ENCODE measurements around the gene AK8.
"Not testable (repeated sequence)": the region's sequence is repeated elsewhere in the genome, so short reads cannot be mapped to it uniquely, and the experiment has no call there.

- TF ChIP-seq, protein P1, sequence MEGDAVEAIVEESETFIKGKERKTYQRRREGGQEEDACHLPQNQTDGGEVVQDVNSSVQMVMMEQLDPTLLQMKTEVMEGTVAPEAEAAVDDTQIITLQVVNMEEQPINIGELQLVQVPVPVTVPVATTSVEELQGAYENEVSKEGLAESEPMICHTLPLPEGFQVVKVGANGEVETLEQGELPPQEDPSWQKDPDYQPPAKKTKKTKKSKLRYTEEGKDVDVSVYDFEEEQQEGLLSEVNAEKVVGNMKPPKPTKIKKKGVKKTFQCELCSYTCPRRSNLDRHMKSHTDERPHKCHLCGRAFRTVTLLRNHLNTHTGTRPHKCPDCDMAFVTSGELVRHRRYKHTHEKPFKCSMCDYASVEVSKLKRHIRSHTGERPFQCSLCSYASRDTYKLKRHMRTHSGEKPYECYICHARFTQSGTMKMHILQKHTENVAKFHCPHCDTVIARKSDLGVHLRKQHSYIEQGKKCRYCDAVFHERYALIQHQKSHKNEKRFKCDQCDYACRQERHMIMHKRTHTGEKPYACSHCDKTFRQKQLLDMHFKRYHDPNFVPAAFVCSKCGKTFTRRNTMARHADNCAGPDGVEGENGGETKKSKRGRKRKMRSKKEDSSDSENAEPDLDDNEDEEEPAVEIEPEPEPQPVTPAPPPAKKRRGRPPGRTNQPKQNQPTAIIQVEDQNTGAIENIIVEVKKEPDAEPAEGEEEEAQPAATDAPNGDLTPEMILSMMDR (IDR thresholded peaks at IDR 0.05): not testable (repeated sequence)
- TF ChIP-seq POLR2A (IDR thresholded peaks at IDR 0.05): not testable (repeated sequence)
Measured at GRCh38 chr9:132711152-132711551, 166.9 kb downstream of the AK8 start.

Data from right lobe of liver (tissue), 4 donors.